NB4 (cell line): Measurements from ENCODE around the gene TMPRSS5.

Source experiments
- DNase-seq: peaks from one replicate; pipeline ENCODE4 v3.0.0; 2010; ENCODE audit warnings: low read depth
- H3K4me3 ChIP-seq: one replicate; pipeline ENCODE4 v1.5.1; 2011; ENCODE audit warnings: mild to moderate bottlenecking, low read depth, low read length, moderate library complexity
- MYC ChIP-seq: IDR thresholded peaks from 2 replicates; pipeline ENCODE4 v1.6.1; 2011; ENCODE audit warnings: low read depth, low read length
- POLR2A ChIP-seq: IDR thresholded peaks from 2 replicates; pipeline ENCODE4 v1.6.1; 2011; ENCODE audit warnings: mild to moderate bottlenecking; ENCODE audit not compliant: insufficient read length; ENCODE audit errors: extremely low read depth
- TF ChIP-seq, protein P1 (sequence below): IDR thresholded peaks from one replicate; pipeline ENCODE4 v1.5.1; 2012; ENCODE audit warnings: low read depth, low read length
- TF ChIP-seq, protein P2 (sequence below): IDR thresholded peaks from 2 replicates; pipeline ENCODE4 v1.6.1; 2011; ENCODE audit warnings: low read depth, low read length

Gene TMPRSS5

DNA sequence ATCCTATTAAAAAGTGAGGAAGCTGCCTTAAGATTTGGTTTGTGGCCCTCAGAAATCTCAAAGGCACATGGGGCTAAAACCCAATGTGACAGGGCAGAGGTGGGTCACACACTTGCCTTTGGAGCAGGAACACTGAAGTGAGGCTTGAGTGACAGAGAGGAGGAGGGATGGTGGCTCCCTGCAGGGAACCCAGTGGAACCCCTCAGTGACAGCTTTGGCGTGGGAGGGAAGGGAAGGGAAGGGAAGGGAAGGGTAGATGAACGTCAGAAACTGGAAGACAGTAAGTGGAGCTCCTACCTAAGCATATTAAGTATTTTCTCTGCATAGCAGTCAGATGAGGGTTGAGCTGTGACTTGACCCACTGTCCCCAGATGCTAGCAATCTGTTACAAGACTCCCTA, 68.5 kb downstream of the TMPRSS5 start:
- TF ChIP-seq MYC (no peak), POLR2A (no peak)
- TF ChIP-seq, protein P1, sequence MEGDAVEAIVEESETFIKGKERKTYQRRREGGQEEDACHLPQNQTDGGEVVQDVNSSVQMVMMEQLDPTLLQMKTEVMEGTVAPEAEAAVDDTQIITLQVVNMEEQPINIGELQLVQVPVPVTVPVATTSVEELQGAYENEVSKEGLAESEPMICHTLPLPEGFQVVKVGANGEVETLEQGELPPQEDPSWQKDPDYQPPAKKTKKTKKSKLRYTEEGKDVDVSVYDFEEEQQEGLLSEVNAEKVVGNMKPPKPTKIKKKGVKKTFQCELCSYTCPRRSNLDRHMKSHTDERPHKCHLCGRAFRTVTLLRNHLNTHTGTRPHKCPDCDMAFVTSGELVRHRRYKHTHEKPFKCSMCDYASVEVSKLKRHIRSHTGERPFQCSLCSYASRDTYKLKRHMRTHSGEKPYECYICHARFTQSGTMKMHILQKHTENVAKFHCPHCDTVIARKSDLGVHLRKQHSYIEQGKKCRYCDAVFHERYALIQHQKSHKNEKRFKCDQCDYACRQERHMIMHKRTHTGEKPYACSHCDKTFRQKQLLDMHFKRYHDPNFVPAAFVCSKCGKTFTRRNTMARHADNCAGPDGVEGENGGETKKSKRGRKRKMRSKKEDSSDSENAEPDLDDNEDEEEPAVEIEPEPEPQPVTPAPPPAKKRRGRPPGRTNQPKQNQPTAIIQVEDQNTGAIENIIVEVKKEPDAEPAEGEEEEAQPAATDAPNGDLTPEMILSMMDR, result no peak
- TF ChIP-seq, protein P2, sequence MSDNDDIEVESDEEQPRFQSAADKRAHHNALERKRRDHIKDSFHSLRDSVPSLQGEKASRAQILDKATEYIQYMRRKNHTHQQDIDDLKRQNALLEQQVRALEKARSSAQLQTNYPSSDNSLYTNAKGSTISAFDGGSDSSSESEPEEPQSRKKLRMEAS, result no peak
- DNase-seq, result no peak
- H3K4me3 ChIP-seq, result no peak overlapping the region
